Activated T-helper 1 cell treated with anti-CD3 and anti-CD28 coated beads, Interleukin-2, amount 50 U/mL, for 16 hours (primary cell): Measurements from ENCODE around the gene ABCA1.
"Not testable (repeated sequence)": the region's sequence is repeated elsewhere in the genome, so short reads cannot be mapped to it uniquely, and the experiment has no call there.

Experiments
- DNase-seq, 2 donors: peaks; one replicate each; pipeline ENCODE4 v3.0.0-alpha.2; 2020; ENCODE audit warnings: low read depth in 1 of 2, low spot score in 1 of 2

ABCA1 gene

GRCh38 chr9:104871961-104872527, 55.9 kb downstream of the ABCA1 start:
- no peak for DNase-seq

- DNase-seq, result no peak
Observed at GRCh38 chr9:104869811-104870210, 58.1 kb downstream of the ABCA1 start.

GRCh38 chr9:104868687-104869404, 59.1 kb downstream of the ABCA1 start:
- DNase-seq, result no peak

- DNase-seq, result no peak
Observed at GRCh38 chr9:104868303-104868686, 59.7 kb downstream of the ABCA1 start.

- no peak for DNase-seq
Observed at GRCh38 chr9:104866191-104866590, 61.8 kb downstream of the ABCA1 start.

GRCh38 chr9:104864675-104865104, 63.3 kb downstream of the ABCA1 start:
- no peak for DNase-seq

- no peak for DNase-seq
Observed at GRCh38 chr9:104863180-104863883, 64.6 kb downstream of the ABCA1 start.

GRCh38 chr9:104861397-104861796, 66.6 kb downstream of the ABCA1 start:
- DNase-seq, result no peak

- no peak for DNase-seq
Observed at GRCh38 chr9:104860263-104860662, 67.7 kb downstream of the ABCA1 start.

- no peak for DNase-seq
Observed at GRCh38 chr9:104858846-104859245, 69.1 kb downstream of the ABCA1 start.

GRCh38 chr9:104858271-104858670, 69.7 kb downstream of the ABCA1 start:
- DNase-seq, result no peak

- no peak for DNase-seq
Observed at GRCh38 chr9:104856413-104856941, 71.5 kb downstream of the ABCA1 start.

- no peak for DNase-seq
Observed at GRCh38 chr9:104855807-104856206, 72.1 kb downstream of the ABCA1 start.

GRCh38 chr9:104855258-104855657, 72.7 kb downstream of the ABCA1 start:
- DNase-seq, result not testable (repeated sequence)

GRCh38 chr9:104854613-104855012, 73.3 kb downstream of the ABCA1 start:
- no peak for DNase-seq

GRCh38 chr9:104853683-104854082, 74.3 kb downstream of the ABCA1 start:
- DNase-seq, result no peak

- no peak for DNase-seq
Observed at GRCh38 chr9:104853159-104853558, 74.8 kb downstream of the ABCA1 start.

- no peak for DNase-seq
Observed at GRCh38 chr9:104851546-104851920, 76.4 kb downstream of the ABCA1 start.

GRCh38 chr9:104850786-104851545, 77.0 kb downstream of the ABCA1 start:
- DNase-seq, result no peak

GRCh38 chr9:104849023-104849422, 78.9 kb downstream of the ABCA1 start:
- DNase-seq, result no peak

- no peak for DNase-seq
Observed at GRCh38 chr9:104844710-104845109, 83.2 kb downstream of the ABCA1 start.
